ENCODE data around the gene PTPRF.

Gene PTPRF

GRCh38 chr1:43620956-43621355 is 90.3 kb downstream of the PTPRF start:
- TF ChIP-seq CTCF (IDR thresholded peaks at IDR 0.05; ENCODE audit: control insufficient read depth, extremely low read depth, insufficient read depth), result no peak
- DNase-seq (ENCODE audit: low read depth), result no peak
- H3K4me3 ChIP-seq (ENCODE audit: low read depth, low read length), result no peak overlapping the region

GRCh38 chr1:43621386-43621785 is 90.7 kb downstream of the PTPRF start:
- DNase-seq (ENCODE audit: low read depth), result no peak
- no peak for TF ChIP-seq CTCF (IDR thresholded peaks at IDR 0.05; ENCODE audit: control insufficient read depth, extremely low read depth, insufficient read depth)
- no peak overlapping the region for H3K4me3 ChIP-seq (ENCODE audit: low read depth, low read length)

- DNase-seq (ENCODE audit: low read depth), result no peak
- H3K4me3 ChIP-seq (ENCODE audit: low read depth, low read length), result no peak overlapping the region
- no peak for TF ChIP-seq CTCF (IDR thresholded peaks at IDR 0.05; ENCODE audit: control insufficient read depth, extremely low read depth, insufficient read depth)
These were observed 91.2 kb downstream of the PTPRF start for GRCh38 chr1:43621861-43622260.

GRCh38 chr1:43622471-43622870 is 91.8 kb downstream of the PTPRF start:
- no peak for DNase-seq (ENCODE audit: low read depth)
- H3K4me3 ChIP-seq (ENCODE audit: low read depth, low read length), result no peak overlapping the region
- TF ChIP-seq CTCF (IDR thresholded peaks at IDR 0.05; ENCODE audit: control insufficient read depth, extremely low read depth, insufficient read depth), result no peak

GRCh38 chr1:43622901-43623780 is 92.5 kb downstream of the PTPRF start:
- TF ChIP-seq CTCF (IDR thresholded peaks at IDR 0.05; ENCODE audit: control insufficient read depth, extremely low read depth, insufficient read depth), result no peak
- H3K4me3 ChIP-seq (ENCODE audit: low read depth, low read length), result no peak overlapping the region
- DNase-seq (ENCODE audit: low read depth), result no peak

- no peak for DNase-seq (ENCODE audit: low read depth)
- no peak overlapping the region for H3K4me3 ChIP-seq (ENCODE audit: low read depth, low read length)
- no peak for TF ChIP-seq CTCF (IDR thresholded peaks at IDR 0.05; ENCODE audit: control insufficient read depth, extremely low read depth, insufficient read depth)
These were observed 94.5 kb downstream of the PTPRF start for GRCh38 chr1:43625063-43625780.
